Endothelial cell of umbilical vein (primary cell): ENCODE measurements around the gene WAS. TPM values are rescaled to one million over a fixed set of nuclear protein-coding genes. Genes with fewer than 3 reads are reported as not detected.
A peak's percentile ranks its signal among the peaks of the same experiment; 100 is the strongest.

Experiments
- BruUV-seq: library from RNA; stranded (reverse); fragments of 400-500 nt; replicated peaks from 2 replicates; lab custom pipeline; 2021; lab: Mats Ljungman, UMichigan
- CTCF ChIA-PET: fragments of 300-600, 350-600 bp; sonication (Branson Sonifier 250); formaldehyde crosslinking; loops from one replicate; lab custom pipeline; 2021; ENCODE audit warnings: antibody characterized with exemption, inconsistent platforms; lab: Charles Lee
- POLR2A ChIA-PET: fragments of 300-600, 350-600 bp; sonication (Branson Sonifier 250); formaldehyde crosslinking; loops from one replicate; lab custom pipeline; 2021; ENCODE audit warnings: antibody characterized with exemption, inconsistent platforms; lab: Charles Lee
- DNase-seq: peaks from one replicate; pipeline ENCODE4 v3.0.0-alpha.2; 2011; ENCODE audit warnings: low read depth, low spot score
- FAIRE-seq: peaks from 2 replicates; lab custom pipeline; 2011; peaks lifted over from hg19 to GRCh38; lab: Jason Lieb, UNC
- H2AFZ ChIP-seq: 2 replicates; pipeline ENCODE4 v1.6.0; 2012; ENCODE audit warnings: low read depth, low read length, control low read depth, inconsistent platforms
- H3K27ac ChIP-seq: 2 replicates; pipeline ENCODE4 v1.5.1; 2011; ENCODE audit warnings: low read depth, mild to moderate bottlenecking, control low read depth, low read length, moderate library complexity; ENCODE audit not compliant: insufficient read depth
- H3K27me3 ChIP-seq, 2 experiments: 2 replicates each; pipeline versions ENCODE4 v1.6.0 to v1.6.1; 2011; ENCODE audit warnings: low read length in 2 of 2, mixed read lengths in 1 of 2; ENCODE audit not compliant: control insufficient read depth in 2 of 2, insufficient read depth in 2 of 2
- H3K36me3 ChIP-seq, 2 experiments: 2 replicates in 1 of 2; 3 replicates in 1 of 2; pipeline ENCODE4 v1.5.1; 2011; ENCODE audit warnings: low read length in 2 of 2, mild to moderate bottlenecking in 1 of 2, moderate library complexity in 1 of 2; ENCODE audit not compliant: control insufficient read depth in 2 of 2, insufficient read depth in 2 of 2; ENCODE audit errors: extremely low read depth in 1 of 2
- H3K4me1 ChIP-seq: 3 replicates; pipeline ENCODE4 v1.5.1; 2011; ENCODE audit warnings: mild to moderate bottlenecking, low read length; ENCODE audit not compliant: control insufficient read depth, insufficient read depth; ENCODE audit errors: extremely low read depth
- H3K4me2 ChIP-seq: 2 replicates; pipeline ENCODE4 v1.6.1; 2011; ENCODE audit warnings: low read length, control low read depth, mixed read lengths; ENCODE audit not compliant: insufficient read depth
- H3K4me3 ChIP-seq, 3 experiments: fragments of 200-600 bp in 1 of 3; sonication (generic), shearing (Covaris generic) in 1 of 3; replicated peaks in 1 of 3; 2 replicates each; pipeline ENCODE4 v1.5.1; 2011 to 2016; ENCODE audit warnings: control low read depth in 3 of 3, low read length in 3 of 3, mild to moderate bottlenecking in 2 of 3, inconsistent platforms in 1 of 3, low read depth in 1 of 3, moderate library complexity in 1 of 3; ENCODE audit not compliant: insufficient read depth in 1 of 3
- H3K79me2 ChIP-seq: 2 replicates; pipeline ENCODE4 v1.6.0; 2012; ENCODE audit warnings: low read length, inconsistent platforms; ENCODE audit not compliant: control insufficient read depth, insufficient read depth
- H3K9ac ChIP-seq: replicated peaks from 2 replicates; pipeline ENCODE3; 2011; ENCODE audit warnings: low read length, control low read depth; ENCODE audit not compliant: insufficient read depth; ENCODE audit errors: extremely low read depth
- H3K9me1 ChIP-seq: replicated peaks from 3 replicates; pipeline ENCODE4 v1.6.0; 2011; ENCODE audit warnings: mild to moderate bottlenecking, low read length; ENCODE audit not compliant: control insufficient read depth, insufficient read depth; ENCODE audit errors: extremely low read depth
- H3K9me3 ChIP-seq: replicated peaks from 2 replicates; pipeline ENCODE4 v1.5.1; 2012; ENCODE audit warnings: low read length, inconsistent platforms; ENCODE audit not compliant: control insufficient read depth, insufficient read depth
- H4K20me1 ChIP-seq: replicated peaks from 2 replicates; pipeline ENCODE3; 2011; ENCODE audit warnings: mild to moderate bottlenecking, low read length; ENCODE audit not compliant: control insufficient read depth, insufficient read depth; ENCODE audit errors: extremely low read depth
- CTCF ChIP-seq, 2 donors: IDR thresholded peaks; 1 replicate in 1 of 2; 2 replicates in 1 of 2; pipeline ENCODE4 v1.5.1; 2011; ENCODE audit warnings: low read length in 2 of 2, mild to moderate bottlenecking in 2 of 2, moderate library complexity in 2 of 2, control low read depth in 1 of 2, inconsistent platforms in 1 of 2, low read depth in 1 of 2; ENCODE audit not compliant: insufficient read depth in 1 of 2; ENCODE audit errors: extremely low read depth in 1 of 2
- EZH2 ChIP-seq: IDR thresholded peaks from 2 replicates; pipeline ENCODE4 v1.6.1; 2012; ENCODE audit warnings: borderline replicate concordance, low read depth, mild to moderate bottlenecking, moderate library complexity, low read length, inconsistent platforms; ENCODE audit not compliant: severe bottlenecking
- POLR2A ChIP-seq: IDR thresholded peaks from 2 replicates; pipeline ENCODE4 v1.6.1; 2012; ENCODE audit warnings: low read depth, mild to moderate bottlenecking, control low read depth, low read length
- POLR2AphosphoS5 ChIP-seq: IDR thresholded peaks from 2 replicates; pipeline ENCODE4 v1.6.1; 2012; ENCODE audit warnings: low read depth, mild to moderate bottlenecking, control low read depth, low read length, moderate library complexity; ENCODE audit not compliant: insufficient read depth
- dilution Hi-C: fragments of 300-500 bp; cut with MboI; formaldehyde crosslinking; loops from one replicate; pipeline ENCODE4 v1.15.0; 2019; ENCODE audit warnings: low sequenced_read_pairs; ENCODE audit not compliant: extremely low pct_ligation_motif_present
- intact Hi-C: fragments of 100-400 bp; cut with micrococcal nuclease; formaldehyde crosslinking; loops from one replicate; pipeline ENCODE4 v1.10.0; 2022
- polyA plus RNA-seq, 4 experiments: library from polyadenylated mRNA; depleted of rRNA in 3 of 4; stranded (reverse) in 3 of 4; unstranded in 1 of 4; fragments of >200 nt; gene quantifications; 2 replicates each; pipeline versions ENCODE4 v1.2.1 to v1.2.3, GENCODE V29; 2011 to 2012; ENCODE audit warnings: missing spikeins in 1 of 4
- total RNA-seq: library from RNA; stranded (reverse); gene quantifications from 2 replicates; pipeline ENCODE4 v1.2.3, GENCODE V29; 2021

Gene WAS
- total and polyA plus RNA-seq, 2 donors (not counting 3 experiments of a cell fraction or from before 2014, with no cell fraction given) = 0.73 TPM; not detected in 1

- H4K20me1 ChIP-seq = no peaks in the 10 kb centered on the region
- H3K4me3 ChIP-seq = peak overlapping the region; percentile 11 to 58 (median 45)
- H3K79me2 ChIP-seq = no peaks in the 10 kb centered on the region
- H3K27me3 ChIP-seq = no peaks in the 10 kb centered on the region
- peak overlapping the region; percentile 51 for H2AFZ ChIP-seq
- H3K9ac ChIP-seq = peak overlapping the region; percentile 66
- H3K4me1 ChIP-seq = peaks cover 3% of the 10 kb centered on the region
- H3K27ac ChIP-seq = peak overlapping the region; percentile 64
- H3K9me3 ChIP-seq = no peaks in the 10 kb centered on the region
- TF ChIP-seq POLR2AphosphoS5 (peak; percentile 73), CTCF (IDR thresholded peaks at IDR 0.05; ENCODE audit: extremely low read depth in 1 of 2, insufficient read depth in 1 of 2, low read depth in 1 of 2, low read length in 2 of 2) (no peak), POLR2A (peak; percentile 75), EZH2 (no peak)
- H3K4me2 ChIP-seq = peak overlapping the region; percentile 39
- intact Hi-C loops (loop anchor here (1.0 to 2.0 kb wide), 4 partner anchors 41 to 160 kb away; partner anchors contain the start of genes PQBP1, SUV39H1 and TIMM17B), dilution Hi-C loops (no loop called here)
- no peaks in the 10 kb centered on the region for H3K36me3 ChIP-seq
- no peaks in the 10 kb centered on the region for H3K9me1 ChIP-seq
- CTCF ChIA-PET = interaction anchor here (1.0 kb wide), 1 partner anchor 89 kb away, joined by 3 read pairs; no protein-coding TSS in a partner anchor
- POLR2A ChIA-PET = interaction anchor here (0.7 to 1.4 kb wide), 3 partner anchors 64 to 221 kb away, joined by 3 to 5 read pairs (median 3); partner anchors contain the start of genes HDAC6, PQBP1 and TIMM17B
- BruUV-seq = TSS peak; percentile 100
- FAIRE-seq (peak; percentile 99), DNase-seq (peak; percentile 95)
These were observed 53.8 kb downstream of the WAS start for GRCh38 chrX:48737213-48737938.
